ENCODE data around the gene AFF2.

DNA sequence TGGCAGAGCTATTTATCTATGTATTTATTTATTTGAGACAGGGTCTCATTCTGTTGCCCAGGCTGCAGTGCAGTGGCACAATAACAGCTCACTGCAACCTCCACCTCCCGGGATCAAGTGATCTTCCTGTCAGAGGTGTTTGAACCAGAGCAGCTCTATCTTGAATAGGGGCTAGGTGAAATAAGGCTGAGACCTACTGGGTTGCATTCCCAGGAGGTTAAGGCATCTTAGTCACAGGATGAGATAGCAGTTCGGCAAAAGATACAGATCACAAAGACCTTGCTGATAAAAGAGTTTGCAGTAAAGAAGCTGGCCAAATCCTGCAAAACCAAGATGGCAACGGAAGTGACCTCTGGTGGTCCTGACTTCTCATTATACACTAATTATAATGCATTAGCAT, 501.9 kb downstream of the AFF2 start:
- TF ChIP-seq TAF1 (IDR thresholded peaks at IDR 0.05; ENCODE audit: borderline replicate concordance, low read depth, low read length) (no peak), POLR2AphosphoS5 (IDR thresholded peaks at IDR 0.05; ENCODE audit: low read depth, low read length) (no peak)

Data from GM12892 (cell line).